ENCODE measurements around the gene PLIN3. TPM values are rescaled to one million over a fixed set of nuclear protein-coding genes. Genes with fewer than 3 reads are reported as not detected.
"Not testable (repeated sequence)": the region's sequence is repeated elsewhere in the genome, so short reads cannot be mapped to it uniquely, and the experiment has no call there.

The PLIN3 gene
- total and polyA plus RNA-seq, 2 donors (not counting 1 experiment from before 2014, with no cell fraction given): 27.6 to 34.3 TPM

DNA sequence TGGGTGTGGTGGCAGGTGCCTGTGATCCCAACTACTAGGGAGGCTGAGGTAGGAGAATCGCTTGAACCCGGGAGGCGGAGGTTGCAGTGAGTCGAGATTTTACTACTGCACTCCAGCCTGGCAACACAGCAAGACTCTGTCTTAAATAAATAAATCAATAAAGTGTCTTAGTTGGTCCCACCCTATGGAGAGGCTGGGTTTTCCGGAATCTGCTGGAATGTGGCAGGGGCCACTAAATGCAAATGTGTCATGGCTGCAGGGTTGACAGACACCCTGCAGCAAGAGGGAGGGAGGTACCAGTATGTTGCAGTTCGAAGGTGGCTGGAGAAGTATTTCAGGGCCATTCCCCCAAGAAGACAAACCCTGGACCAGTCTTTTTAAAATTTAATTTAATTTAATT lies 17.5 kb upstream of the PLIN3 start:
- H3K4me1 ChIP-seq (ENCODE audit: control insufficient read depth in 2 of 2, insufficient read depth in 2 of 2, low read length in 2 of 2); H3K4me1 Mint-ChIP-seq; H3K4me2 ChIP-seq (replicated peaks; ENCODE audit: low read depth, low read length, poor library complexity, severe bottlenecking); H3K9ac ChIP-seq (ENCODE audit: low read length); H2AFZ ChIP-seq (ENCODE audit: insufficient read depth, low read depth, low read length, poor library complexity, severe bottlenecking); H3K36me3 ChIP-seq (replicated peaks in 1 of 2; ENCODE audit: control extremely low read depth in 1 of 2, control insufficient read depth in 1 of 2, extremely low read depth in 1 of 2, insufficient read depth in 2 of 2, low read length in 1 of 2); H3K27ac ChIP-seq (ENCODE audit: low read length in 2 of 2); H3K4me3 ChIP-seq (ENCODE audit: control extremely low read depth in 1 of 5, extremely low read depth in 1 of 5, insufficient read depth in 1 of 5, low read depth in 2 of 5, low read length in 4 of 5); H3K27ac Mint-ChIP-seq; H3K9me3 Mint-ChIP-seq (ENCODE audit: insufficient read depth); H3K4me3 Mint-ChIP-seq; ATAC-seq (ENCODE audit: low read depth); CTCF ChIA-PET; H4K20me1 ChIP-seq (ENCODE audit: control insufficient read depth, insufficient read depth, low read length, poor library complexity, severe bottlenecking); DNase-seq; H3K27me3 ChIP-seq (replicated peaks in 1 of 4; ENCODE audit: control extremely low read depth in 1 of 4, control insufficient read depth in 3 of 4, insufficient read depth in 4 of 4, low read length in 3 of 4); H3K9me3 ChIP-seq (ENCODE audit: control extremely low read depth in 1 of 3, control insufficient read depth in 2 of 3, insufficient read depth in 1 of 3, low read length in 2 of 3); POLR2A ChIA-PET; intact Hi-C loops (cut with micrococcal nuclease); H3K79me2 ChIP-seq (ENCODE audit: control insufficient read depth, insufficient read depth, low read length); H3K27me3 Mint-ChIP-seq: not testable (repeated sequence)
- WGBS (ENCODE audit: insufficient coverage): no CpG with 5 or more reads among the region's 6 CpGs

DNA sequence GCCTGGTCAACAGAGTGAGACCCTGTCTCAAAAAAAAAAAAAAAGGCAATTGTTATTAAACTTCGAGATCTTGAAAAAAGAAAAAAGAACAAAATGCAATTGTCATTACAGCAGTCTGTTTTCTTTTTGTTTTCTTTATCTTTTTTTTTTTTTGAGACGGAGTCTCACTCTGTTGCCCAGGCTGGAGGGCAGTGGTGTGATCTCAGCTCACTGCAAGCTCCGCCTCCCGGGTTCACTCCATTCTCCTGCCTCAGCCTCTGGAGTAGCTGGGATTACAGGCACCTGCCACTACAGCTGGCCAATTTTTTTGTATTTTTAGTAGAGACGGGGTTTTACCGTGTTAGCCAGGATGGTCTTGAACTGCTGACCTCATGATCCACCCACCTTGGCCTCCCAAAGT lies 15.4 kb upstream of the PLIN3 start:
- CTCF ChIA-PET: interaction anchor here (0.6 to 1.0 kb wide), 3 partner anchors 12 to 78 kb away, joined by 4 read pairs; no protein-coding TSS in a partner anchor
- 92% methylated on average over 2 of the region's 6 CpGs for WGBS (ENCODE audit: insufficient coverage)

More for the DNA sequence above, 15.4 kb upstream of the PLIN3 start:
- H3K4me3 Mint-ChIP-seq; H3K4me3 ChIP-seq (ENCODE audit: control extremely low read depth in 1 of 5, extremely low read depth in 1 of 5, insufficient read depth in 1 of 5, low read depth in 2 of 5, low read length in 4 of 5); intact Hi-C loops (cut with micrococcal nuclease); H3K27me3 ChIP-seq (replicated peaks in 1 of 4; ENCODE audit: control extremely low read depth in 1 of 4, control insufficient read depth in 3 of 4, insufficient read depth in 4 of 4, low read length in 3 of 4); DNase-seq; ATAC-seq (ENCODE audit: low read depth); H2AFZ ChIP-seq (ENCODE audit: insufficient read depth, low read depth, low read length, poor library complexity, severe bottlenecking); H3K36me3 ChIP-seq (replicated peaks in 1 of 2; ENCODE audit: control extremely low read depth in 1 of 2, control insufficient read depth in 1 of 2, extremely low read depth in 1 of 2, insufficient read depth in 2 of 2, low read length in 1 of 2); H4K20me1 ChIP-seq (ENCODE audit: control insufficient read depth, insufficient read depth, low read length, poor library complexity, severe bottlenecking); H3K27ac Mint-ChIP-seq; H3K9ac ChIP-seq (ENCODE audit: low read length); H3K4me2 ChIP-seq (replicated peaks; ENCODE audit: low read depth, low read length, poor library complexity, severe bottlenecking); H3K27ac ChIP-seq (ENCODE audit: low read length in 2 of 2); H3K9me3 ChIP-seq (ENCODE audit: control extremely low read depth in 1 of 3, control insufficient read depth in 2 of 3, insufficient read depth in 1 of 3, low read length in 2 of 3); H3K9me3 Mint-ChIP-seq (ENCODE audit: insufficient read depth); H3K27me3 Mint-ChIP-seq; H3K4me1 Mint-ChIP-seq: not testable (repeated sequence)
- peaks cover 11% of the 10 kb centered on the region for H3K79me2 ChIP-seq (ENCODE audit: control insufficient read depth, insufficient read depth, low read length)
- POLR2A ChIA-PET: interaction anchor here (0.7 kb wide), 2 partner anchors 70 to 1032 kb away, joined by 4 to 5 read pairs; no protein-coding TSS in a partner anchor
- H3K4me1 ChIP-seq (ENCODE audit: control insufficient read depth in 2 of 2, insufficient read depth in 2 of 2, low read length in 2 of 2): peaks cover 11% of the 10 kb centered on the region in 2 donors
